GM18520 (cell line): ENCODE results near the gene SOBP.

Experiments
- ATAC-seq: cut with Tn5 transposase; IDR thresholded peaks from one replicate; pipeline ENCODE4 v1.9.1; 2021; ENCODE audit not compliant: unreplicated experiment

Gene SOBP

DNA sequence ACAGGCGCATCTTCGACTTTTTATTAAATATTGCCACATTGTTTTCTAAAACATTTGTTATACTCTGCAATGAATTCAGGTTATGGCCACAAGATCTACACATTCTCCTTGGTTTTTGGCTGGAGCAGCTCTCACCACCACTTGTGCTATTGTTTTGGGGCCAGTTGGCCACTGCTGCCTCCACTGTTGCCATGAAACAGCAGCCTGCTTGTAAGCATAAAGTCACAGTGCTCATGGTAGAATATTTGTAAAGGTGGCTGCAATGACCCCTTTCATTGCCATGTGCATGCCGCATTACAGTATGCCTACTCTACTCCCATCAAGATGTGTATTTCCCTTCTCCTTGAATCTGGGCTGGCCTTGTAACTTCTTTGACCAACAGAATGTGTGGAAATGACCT is 192.8 kb downstream of the SOBP start:
- ATAC-seq = no peak

DNA sequence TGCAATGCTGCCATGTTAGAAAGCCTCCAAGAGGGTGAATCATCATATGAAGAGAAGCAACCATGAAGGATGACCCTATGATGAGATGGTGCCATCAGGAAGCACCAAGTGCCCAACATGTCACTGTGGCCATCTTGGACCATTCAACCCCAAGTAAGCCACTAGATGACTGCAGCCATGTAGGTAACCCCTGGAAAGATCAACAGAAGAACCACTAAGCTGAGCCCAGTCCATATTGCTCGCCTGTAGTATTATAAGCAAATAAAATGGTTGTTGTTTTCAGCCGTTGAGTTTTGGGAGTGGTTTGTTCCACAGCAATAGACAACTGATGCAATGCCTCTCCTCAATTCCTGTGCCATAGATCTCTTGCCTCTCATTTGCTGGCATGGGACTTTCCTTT is 193.3 kb downstream of the SOBP start:
- no peak for ATAC-seq

DNA sequence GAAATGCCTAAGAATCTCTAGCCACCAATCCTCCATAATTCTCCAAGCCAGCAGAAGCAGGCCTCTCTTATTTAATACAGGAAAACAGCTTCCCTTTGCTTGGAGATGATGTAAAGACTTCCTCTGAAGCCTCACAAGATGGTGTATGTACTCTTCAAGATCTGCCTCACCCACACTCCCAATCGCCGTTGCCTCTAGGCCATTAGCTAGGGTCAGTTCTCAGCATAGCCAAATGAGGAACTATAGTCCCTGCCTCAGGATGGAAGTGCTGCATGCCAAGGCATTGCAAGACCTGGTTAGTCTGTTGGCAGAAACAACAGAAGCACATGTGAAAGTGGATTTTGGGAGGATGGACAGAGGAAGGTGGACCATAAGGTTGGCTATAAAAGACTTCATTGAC is 195.1 kb downstream of the SOBP start:
- ATAC-seq = no peak

DNA sequence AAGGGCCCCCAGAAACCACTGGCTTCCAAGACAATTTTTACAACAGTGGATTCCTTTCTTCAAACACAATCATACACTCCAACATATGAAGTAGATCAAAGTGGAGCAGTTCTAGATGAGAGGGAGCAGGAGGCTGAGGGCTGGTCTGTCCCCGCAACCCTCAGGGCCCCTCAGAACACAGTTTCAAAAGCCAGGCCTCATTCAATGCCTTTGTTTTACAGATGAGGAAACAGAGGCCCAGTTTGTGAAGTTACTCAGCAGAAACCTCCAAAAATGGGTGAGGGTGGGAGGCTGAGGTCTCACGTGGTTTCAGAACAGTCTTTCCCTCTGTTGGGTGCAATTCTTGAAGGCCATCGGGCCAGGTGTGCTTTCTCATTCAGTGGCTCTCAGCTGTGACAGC is 199.3 kb downstream of the SOBP start:
- ATAC-seq = no peak

DNA sequence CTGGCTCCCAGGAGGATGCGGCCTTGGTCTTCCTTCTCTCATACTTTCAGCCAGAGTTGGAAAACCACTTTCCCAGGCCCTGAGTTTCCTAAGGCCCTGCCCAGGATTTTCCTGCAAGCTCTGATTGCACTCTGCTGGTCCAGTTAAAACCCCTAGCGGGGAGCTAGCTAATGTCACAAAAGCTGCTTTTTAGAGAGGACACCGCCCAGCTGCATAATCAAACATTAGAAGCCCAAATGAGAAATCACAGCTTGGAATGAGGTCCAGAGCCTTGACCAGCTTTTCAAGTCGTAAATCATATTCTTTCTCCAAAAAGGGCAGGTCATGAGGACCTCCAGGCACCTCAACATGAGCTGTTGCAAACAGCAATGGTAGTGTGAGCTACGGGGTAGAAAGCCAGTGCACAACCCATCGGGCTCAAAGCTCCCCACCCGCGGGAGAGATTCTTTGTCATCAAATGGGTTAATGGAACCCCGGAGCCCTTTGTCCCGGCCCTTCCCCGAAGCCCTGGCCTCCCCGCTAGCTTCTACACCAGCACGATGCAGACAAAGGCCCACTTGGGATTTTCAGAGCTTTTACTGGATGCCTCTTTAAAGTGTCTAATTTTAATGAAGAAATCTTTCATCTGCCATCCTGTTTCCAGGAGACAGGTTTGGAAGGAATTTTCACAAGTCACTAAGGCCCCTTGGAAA is 200.2 kb downstream of the SOBP start:
- no peak for ATAC-seq

DNA sequence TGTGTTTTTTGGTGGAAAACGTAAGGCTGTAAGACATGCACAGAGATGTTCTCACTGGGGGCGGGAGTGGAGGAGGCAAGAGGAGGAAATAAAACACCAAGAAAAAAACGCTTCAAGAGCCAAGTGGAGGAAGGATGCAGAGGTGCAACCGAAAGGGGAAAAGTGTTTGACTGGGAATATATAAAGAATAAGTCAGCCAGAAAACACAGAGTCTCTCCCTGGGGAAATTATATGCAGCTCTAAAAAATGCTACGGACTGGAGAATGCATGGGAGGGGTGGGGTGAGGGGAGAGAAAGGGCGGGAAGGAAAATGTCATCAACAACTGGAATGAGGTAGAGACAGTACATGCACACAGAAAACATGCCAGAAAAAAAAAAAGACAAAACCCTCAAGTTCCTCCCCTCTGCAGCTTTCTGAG is 200.7 kb downstream of the SOBP start:
- ATAC-seq = no peak

DNA sequence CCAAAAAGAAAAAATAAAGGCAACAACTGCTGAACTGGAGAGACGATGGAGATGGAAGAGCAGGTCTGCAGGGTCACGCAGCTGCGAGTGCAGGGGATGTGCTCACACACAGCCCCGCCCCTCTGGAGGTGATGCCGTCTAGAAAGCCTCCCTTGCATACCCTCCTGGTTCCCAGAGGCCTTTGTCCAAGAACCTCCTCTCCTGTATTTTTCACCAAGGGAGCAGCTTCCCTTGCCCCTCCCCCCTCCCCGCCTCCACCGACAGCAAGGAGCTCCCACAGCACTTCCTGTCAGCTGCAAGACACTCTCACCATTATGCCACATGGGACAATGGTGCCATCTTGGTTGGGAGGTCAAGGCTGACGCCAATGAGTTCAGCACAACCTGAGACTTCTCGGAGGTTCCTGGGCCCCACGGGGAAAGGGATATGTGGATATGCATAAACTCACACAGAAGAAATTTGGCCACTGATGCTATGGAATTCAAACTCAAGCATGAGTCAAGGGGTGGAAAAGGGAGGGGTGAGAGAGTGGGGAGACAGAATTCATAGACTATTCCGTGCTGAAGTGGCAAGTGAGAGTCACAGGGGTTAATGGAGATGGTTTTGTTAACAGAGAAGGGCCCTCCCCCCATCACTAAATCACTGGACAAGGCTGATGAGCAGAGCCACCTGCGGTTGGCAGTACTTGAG is 201.3 kb downstream of the SOBP start:
- ATAC-seq = no peak

DNA sequence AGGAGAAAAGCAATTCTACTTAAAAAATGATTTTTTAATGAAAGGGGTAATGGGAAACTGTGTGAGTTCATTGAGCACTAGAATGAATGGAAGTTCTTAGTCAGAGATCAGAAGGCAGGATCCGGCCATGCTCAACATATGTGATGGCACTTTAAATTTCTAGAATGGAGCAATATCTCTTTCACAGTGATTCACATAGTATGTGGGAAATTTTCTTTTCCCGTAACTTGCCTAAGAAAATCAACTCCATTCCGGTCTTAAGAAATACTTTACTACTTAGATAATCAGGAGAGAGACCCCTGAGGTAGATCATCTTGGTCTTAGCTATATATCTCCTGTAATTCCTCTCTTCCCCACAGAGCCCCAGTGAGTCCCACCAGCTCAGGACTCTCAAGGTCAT is 202.4 kb downstream of the SOBP start:
- no peak for ATAC-seq

DNA sequence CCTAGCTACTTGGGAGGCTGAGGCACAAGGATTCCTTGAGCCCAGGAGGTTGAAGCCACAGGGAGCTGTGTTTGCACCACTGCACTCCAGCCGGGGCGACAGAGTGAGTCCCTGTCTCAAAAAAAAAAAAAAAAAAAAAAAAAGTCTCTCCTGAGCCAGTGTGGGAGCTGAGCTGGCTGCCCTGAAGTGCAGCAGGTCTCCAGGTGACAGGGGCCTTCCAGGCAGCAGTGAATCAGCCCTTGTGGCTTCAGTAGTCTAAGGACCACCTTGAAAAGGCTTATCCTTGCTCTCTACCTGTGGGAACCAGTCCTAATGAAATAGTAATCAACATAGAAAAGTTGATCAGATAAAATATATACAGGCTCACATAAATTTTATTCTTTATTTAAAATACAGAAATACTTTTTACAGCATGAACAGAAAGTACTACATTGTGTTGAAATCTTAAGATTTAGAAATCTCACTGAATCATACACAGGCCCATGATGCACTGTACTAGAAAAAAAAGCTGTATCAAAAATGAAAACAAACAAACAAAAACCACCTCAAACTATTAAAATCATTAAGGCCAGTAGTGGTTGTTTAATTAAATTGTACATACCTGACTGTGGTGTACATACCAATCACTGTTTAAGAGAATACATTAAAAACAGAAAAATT is 205.3 kb downstream of the SOBP start:
- no peak for ATAC-seq

DNA sequence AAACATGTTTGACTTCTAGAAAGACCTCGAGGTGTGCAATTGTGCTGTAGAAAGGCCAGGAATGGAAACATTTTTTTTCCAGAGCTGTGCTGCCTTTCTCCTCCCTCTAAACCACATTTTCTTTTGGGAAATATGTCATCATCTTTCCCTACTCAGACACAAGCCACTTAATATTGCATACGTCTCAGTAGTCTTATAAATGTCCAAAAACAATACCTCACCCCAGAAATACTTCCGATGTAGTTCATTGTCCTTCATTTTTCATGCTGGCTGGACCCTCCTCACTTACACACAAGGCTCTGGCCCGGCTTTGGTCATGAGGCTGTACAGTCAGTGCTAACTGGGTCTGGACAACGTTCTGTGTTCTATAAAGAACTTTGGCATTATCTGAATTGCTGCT is 207.8 kb downstream of the SOBP start:
- no peak for ATAC-seq

DNA sequence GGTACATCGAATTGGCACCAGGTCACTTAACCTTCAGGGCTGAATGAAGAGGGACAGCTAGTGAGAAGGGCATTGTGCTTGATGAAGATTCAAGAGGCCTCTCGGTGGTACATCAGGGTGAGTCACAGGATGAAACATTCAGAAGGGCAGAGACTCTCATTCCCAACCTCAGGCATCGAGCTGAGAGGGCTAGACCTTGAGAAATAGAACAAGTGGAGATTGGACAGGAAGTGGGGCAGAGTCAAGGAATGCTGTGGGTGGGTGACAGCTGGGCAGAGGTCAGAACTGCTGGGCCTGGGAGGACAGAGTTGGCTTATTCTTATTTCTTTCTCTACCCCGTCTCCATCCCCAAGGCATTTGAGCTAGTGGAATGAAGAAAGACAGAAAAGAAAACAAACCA is 208.2 kb downstream of the SOBP start:
- no peak for ATAC-seq

DNA sequence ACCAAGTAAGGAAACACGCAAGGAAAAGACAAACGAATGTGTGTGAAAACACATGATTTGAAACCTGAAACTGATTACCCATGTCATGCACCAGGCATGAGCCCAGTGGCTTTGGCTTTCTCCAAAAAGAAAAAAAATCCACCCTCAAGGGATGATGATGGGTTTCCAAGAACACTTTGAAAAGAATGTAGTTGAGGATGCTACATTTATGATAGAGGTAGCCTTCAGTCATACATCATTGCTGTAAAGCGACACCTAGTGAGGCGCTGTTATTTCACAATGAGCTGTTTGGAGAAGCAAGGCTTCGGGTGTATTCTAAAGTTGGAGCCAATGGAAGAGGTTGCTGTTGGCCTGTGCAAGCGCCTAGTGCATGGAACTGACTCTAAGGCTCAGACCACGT is 209.3 kb downstream of the SOBP start:
- ATAC-seq = no peak

DNA sequence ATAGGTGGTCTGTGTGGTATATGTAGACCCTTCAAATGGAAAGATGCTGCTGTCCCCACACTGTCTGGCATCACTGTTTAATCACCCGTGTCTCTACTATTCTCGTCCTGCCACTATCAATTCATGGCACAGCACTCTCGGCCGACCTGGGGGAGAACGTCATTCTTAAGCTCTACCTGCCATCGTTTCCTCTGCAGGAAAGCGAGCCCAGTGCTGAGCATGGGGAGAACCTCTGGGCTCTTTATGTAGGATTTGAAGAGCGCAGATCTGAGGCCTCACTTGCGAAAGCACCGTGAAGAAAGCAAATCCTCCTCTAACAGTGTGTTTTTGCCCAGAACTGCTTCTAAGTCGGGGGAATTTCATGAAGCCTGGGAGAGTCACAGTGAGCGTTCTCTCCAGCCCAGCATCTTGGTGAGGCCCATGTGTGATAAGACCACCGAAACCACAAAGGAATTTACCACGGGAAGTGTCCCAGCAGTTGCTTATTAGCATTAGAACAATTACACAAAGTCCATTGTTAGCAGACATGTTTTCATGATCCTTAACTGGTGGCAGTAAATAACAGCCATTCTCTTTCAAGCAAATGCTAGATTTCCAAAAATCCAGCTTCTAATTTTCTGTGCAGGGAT is 209.9 kb downstream of the SOBP start:
- no peak for ATAC-seq

DNA sequence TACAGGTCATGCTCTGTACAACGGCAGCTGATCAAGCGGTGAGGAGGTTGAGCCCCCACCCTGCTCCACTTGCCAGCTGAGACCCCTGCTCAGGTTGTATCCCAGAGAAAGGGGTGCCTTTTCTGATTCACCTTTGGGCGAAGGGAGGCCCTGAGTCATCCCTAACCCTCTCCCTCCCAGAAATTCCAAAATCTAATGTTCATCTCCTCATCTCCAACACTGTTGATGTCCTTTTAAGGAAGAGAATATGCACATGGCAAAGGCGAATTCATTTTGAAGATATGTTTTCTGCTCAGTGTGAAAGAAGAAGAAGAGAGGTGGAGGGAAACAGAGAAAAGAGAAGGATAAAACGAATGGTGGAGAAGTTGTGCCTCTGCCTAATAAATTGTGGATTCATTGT is 213.7 kb downstream of the SOBP start:
- ATAC-seq = no peak

DNA sequence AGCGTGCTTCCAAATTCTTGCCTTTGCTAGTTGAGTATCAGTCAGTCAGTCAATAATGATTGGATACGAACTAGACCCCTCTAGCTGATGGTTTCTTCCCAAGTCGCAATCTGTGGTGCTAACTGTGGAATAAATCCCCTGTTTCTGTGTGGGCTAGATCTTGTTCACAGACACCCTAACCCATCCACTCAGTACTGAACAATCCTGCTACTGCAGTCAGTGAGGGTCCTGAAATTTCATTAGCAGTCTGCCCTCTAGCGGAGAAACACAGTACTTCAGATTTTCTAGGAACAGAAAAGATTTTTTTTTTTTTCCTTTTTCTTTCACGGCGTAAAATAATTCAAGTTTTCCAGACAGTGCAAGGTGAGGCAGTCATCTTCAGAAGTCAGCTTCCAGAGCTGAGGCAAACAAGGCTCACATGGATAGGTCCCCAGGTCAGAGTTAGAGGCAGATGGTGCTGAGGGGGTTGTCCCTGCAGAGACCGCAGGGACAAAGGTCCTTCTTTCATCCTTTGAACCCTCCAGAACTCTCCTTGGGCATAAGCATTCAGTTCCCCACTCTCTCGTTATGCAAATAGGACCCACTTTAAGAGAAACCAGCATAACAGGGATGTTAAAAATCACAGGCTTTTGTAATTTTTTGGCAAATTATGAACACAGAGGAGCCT is 214.6 kb downstream of the SOBP start:
- ATAC-seq = no peak

DNA sequence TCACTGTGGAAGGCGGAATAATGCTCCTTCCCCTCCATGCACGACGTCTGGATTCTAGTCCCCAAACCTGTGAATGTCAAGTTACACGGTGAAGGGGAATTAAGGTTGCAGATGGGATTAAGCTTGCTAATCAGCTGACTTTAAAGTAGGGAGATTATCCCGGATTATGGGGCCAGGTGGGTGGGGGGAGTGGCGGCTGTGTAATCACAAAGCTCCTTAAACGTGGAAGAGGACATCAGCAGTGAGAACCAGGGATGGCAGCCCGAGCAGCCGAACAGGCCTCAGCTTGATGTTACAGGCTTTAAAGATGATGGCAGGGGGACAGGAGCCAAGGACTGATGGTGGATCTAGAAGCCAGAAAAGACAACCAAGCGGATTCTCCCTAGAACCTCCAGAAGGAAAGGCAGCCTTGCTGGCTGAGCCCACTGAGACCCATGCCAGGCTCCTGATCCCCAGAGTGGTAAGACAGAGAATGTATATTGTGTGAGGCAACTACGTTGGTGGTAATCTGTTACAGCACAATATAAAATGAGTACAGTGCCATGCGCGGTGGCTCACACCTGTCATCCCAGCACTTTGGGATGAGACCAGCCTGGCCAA is 216.7 kb downstream of the SOBP start:
- ATAC-seq = no peak

DNA sequence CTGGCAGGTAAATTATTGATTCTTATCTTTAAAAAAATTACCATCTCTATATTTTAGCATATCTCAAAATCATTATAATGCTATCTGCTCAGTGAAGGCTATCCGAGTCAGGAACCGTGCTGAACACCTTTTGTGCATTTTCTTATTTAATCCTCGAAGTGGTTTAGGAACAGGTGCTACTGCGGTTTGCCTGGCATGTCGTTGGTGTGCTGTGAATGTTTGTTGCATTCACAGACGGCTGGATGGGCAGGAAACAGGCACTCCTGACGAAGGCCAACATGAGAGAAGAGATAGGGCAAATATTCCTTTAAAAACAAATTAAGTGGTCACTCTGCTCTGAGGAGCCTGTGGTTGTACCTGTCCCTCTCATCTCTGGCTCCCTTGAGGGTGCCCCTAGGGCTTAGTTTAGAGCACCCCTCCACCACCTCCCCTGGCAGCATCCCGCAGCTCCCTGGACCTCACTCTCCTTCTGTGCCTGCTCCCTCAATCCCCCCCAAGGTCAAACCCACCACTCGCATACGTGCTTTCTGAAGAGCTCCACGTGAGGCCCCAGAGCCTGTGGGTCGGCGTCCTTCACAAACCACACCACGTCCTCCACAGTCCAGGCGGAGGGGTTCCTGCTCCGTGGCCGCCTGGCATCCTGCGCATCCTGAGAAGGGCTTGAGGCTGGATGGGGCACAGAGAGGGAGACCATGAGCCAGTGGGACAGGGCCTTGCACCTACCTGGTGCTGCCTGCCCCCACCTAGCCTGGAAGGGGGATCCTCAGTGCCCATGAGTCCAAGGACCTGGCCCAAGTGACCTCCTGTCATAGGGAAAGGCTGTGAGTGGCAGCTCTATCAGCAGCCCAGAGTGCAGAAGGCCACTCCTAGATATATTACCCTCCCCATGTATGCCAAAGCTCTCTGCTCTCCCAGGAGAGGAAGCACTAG is 217.7 kb downstream of the SOBP start:
- ATAC-seq = no peak

DNA sequence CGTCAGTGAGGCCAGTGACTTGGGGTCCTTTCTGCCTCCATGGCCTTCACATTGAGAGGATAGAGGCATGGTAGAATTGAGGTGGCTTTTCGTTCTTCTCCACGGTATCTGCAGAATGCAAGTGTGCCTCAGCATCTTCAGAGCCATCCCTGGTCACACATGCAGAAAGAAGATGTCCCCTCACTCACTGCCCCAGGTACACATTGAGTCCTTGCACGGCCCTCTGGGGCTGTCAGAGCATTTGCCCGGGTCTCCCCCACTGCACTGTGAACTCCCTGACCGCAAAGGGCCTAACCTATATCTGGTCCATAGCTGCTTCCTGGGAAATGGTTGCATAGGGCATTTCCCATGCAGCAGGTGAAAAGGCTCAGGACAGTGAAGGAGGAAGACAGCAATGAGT is 218.5 kb downstream of the SOBP start:
- no peak for ATAC-seq

DNA sequence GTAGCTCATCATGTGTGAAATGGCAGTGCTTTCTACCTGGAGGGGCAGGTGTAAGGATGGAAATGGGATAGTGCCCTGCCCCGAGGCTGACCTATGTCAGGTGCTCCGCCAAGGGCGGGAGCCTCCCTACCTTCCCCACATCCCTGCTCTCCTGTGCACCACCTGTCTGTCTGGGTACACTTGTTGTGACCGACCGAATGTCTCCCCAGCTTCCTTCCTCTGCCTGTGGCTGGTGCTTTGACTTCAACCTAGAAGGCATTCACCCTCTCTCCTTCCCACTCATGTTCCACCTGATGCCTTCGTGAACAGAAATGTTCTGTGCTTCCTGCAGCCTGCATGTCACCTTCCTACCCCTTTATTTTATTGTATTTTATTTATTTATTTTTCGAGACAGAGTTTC is 219.4 kb downstream of the SOBP start:
- no peak for ATAC-seq
